ENCODE measurements around the gene MYH15. TPM values are rescaled to one million over a fixed set of nuclear protein-coding genes. Genes with fewer than 3 reads are reported as not detected.

MYH15 gene
- polyA plus RNA-seq, 4 donors: 0.27 to 0.48 (median 0.35) TPM; not detected in 1

DNA sequence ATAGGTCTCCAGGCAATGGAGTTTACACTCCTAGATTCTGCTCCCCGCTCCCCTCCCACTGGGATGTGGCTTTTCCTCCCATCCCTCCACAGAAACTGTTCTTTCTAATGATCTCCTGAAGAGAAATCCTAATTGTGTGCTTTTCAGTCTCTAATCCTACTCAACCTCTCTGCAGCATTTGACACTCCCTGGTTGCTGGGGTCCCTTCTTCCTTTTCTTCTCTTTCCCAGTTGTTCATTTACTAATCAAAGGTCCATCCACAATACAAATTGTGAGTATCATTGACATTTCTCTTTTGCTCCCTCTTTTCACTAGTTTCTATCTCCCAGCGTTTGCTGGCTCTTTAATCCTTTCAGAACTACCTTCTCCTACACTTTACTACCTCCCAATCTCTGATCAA lies 6.5 kb upstream of the MYH15 start:
- FAIRE-seq (no peak), DNase-seq (no peak)
- H3K27me3 ChIP-seq (ENCODE audit: control insufficient read depth in 3 of 3, insufficient read depth in 3 of 3, low read length in 3 of 3): no peaks in the 10 kb centered on the region
- no peaks in the 10 kb centered on the region for H3K9me3 ChIP-seq (ENCODE audit: control insufficient read depth in 2 of 2, insufficient read depth in 1 of 2, low read depth in 1 of 2, low read length in 1 of 2)
- H3K27ac ChIP-seq (ENCODE audit: low read depth in 1 of 3, low read length in 2 of 3): no peak overlapping the region
- 82 to 88% (median 84%) methylated on average over 2 of the region's 2 CpGs for WGBS, 3 donors
- H3K36me3 ChIP-seq (ENCODE audit: control insufficient read depth in 3 of 3, insufficient read depth in 2 of 3, low read depth in 1 of 3, low read length in 3 of 3): no peaks in the 10 kb centered on the region
- H3K4me1 ChIP-seq (ENCODE audit: control insufficient read depth in 3 of 3, insufficient read depth in 2 of 3, low read depth in 1 of 3, low read length in 2 of 3): no peaks in the 10 kb centered on the region
- no peak overlapping the region for H3K4me3 ChIP-seq (ENCODE audit: low read depth in 1 of 3, low read length in 3 of 3)

- DNase-seq (no peak), FAIRE-seq (no peak)
- H3K36me3 ChIP-seq (ENCODE audit: control insufficient read depth in 3 of 3, insufficient read depth in 2 of 3, low read depth in 1 of 3, low read length in 3 of 3): no peaks in the 10 kb centered on the region
- H3K27ac ChIP-seq (ENCODE audit: low read depth in 1 of 3, low read length in 2 of 3): no peak overlapping the region
- H3K9me3 ChIP-seq (ENCODE audit: control insufficient read depth in 2 of 2, insufficient read depth in 1 of 2, low read depth in 1 of 2, low read length in 1 of 2): no peaks in the 10 kb centered on the region
- WGBS, 3 donors: 65 to 73% (median 70%) methylated on average over 3 of the region's 3 CpGs
- H3K4me1 ChIP-seq (ENCODE audit: control insufficient read depth in 3 of 3, insufficient read depth in 2 of 3, low read depth in 1 of 3, low read length in 2 of 3): no peaks in the 10 kb centered on the region
- H3K4me3 ChIP-seq (ENCODE audit: low read depth in 1 of 3, low read length in 3 of 3): no peak overlapping the region
- no peaks in the 10 kb centered on the region for H3K27me3 ChIP-seq (ENCODE audit: control insufficient read depth in 3 of 3, insufficient read depth in 3 of 3, low read length in 3 of 3)
Measured at GRCh38 chr3:108513961-108514360, 3.6 kb upstream of the MYH15 start.

GRCh38 chr3:108512671-108513070 lies 2.3 kb upstream of the MYH15 start:
- Histone ChIP-seq H3K4me3 (ENCODE audit: low read depth in 1 of 3, low read length in 3 of 3) (no peak overlapping the region), H3K9me3 (ENCODE audit: control insufficient read depth in 2 of 2, insufficient read depth in 1 of 2, low read depth in 1 of 2, low read length in 1 of 2) (no peaks in the 10 kb centered on the region), H3K36me3 (ENCODE audit: control insufficient read depth in 3 of 3, insufficient read depth in 2 of 3, low read depth in 1 of 3, low read length in 3 of 3) (no peaks in the 10 kb centered on the region), H3K27me3 (ENCODE audit: control insufficient read depth in 3 of 3, insufficient read depth in 3 of 3, low read length in 3 of 3) (no peaks in the 10 kb centered on the region), H3K27ac (ENCODE audit: low read depth in 1 of 3, low read length in 2 of 3) (no peak overlapping the region), H3K4me1 (ENCODE audit: control insufficient read depth in 3 of 3, insufficient read depth in 2 of 3, low read depth in 1 of 3, low read length in 2 of 3) (no peaks in the 10 kb centered on the region)
- WGBS, 3 donors: 60 to 68% (median 60%) methylated on average over 2 of the region's 2 CpGs
- no peak for FAIRE-seq
- no peak for DNase-seq

DNA sequence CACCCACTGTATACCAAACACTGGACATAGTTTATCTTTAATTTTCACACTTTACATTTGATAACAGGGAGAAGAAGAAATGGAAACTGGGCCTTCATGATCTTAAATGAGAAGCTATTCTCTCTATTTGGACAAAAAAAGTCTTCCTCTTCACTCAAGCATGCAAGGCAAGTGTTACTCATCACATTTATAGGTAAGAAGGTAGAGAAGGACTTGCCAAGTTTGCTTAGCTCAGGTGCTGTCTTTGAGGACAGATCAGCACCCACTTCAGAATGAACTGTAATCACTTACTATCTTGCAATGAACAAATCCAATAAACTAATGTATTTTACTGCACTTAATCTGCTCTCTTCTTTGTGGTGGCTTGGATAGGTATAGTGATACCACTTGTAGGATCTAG lies 1.1 kb upstream of the MYH15 start:
- Histone ChIP-seq H3K4me3 (ENCODE audit: low read depth in 1 of 3, low read length in 3 of 3) (no peak overlapping the region), H3K36me3 (ENCODE audit: control insufficient read depth in 3 of 3, insufficient read depth in 2 of 3, low read depth in 1 of 3, low read length in 3 of 3) (no peaks in the 10 kb centered on the region), H3K4me1 (ENCODE audit: control insufficient read depth in 3 of 3, insufficient read depth in 2 of 3, low read depth in 1 of 3, low read length in 2 of 3) (no peaks in the 10 kb centered on the region), H3K27ac (ENCODE audit: low read depth in 1 of 3, low read length in 2 of 3) (no peak overlapping the region), H3K27me3 (ENCODE audit: control insufficient read depth in 3 of 3, insufficient read depth in 3 of 3, low read length in 3 of 3) (no peaks in the 10 kb centered on the region), H3K9me3 (ENCODE audit: control insufficient read depth in 2 of 2, insufficient read depth in 1 of 2, low read depth in 1 of 2, low read length in 1 of 2) (no peaks in the 10 kb centered on the region)
- FAIRE-seq (no peak), DNase-seq (no peak)

- no peak for FAIRE-seq
- no peaks in the 10 kb centered on the region for H3K4me1 ChIP-seq (ENCODE audit: control insufficient read depth in 3 of 3, insufficient read depth in 2 of 3, low read depth in 1 of 3, low read length in 2 of 3)
- H3K4me3 ChIP-seq (ENCODE audit: low read depth in 1 of 3, low read length in 3 of 3): no peak overlapping the region
- no peaks in the 10 kb centered on the region for H3K9me3 ChIP-seq (ENCODE audit: control insufficient read depth in 2 of 2, insufficient read depth in 1 of 2, low read depth in 1 of 2, low read length in 1 of 2)
- H3K27me3 ChIP-seq (ENCODE audit: control insufficient read depth in 3 of 3, insufficient read depth in 3 of 3, low read length in 3 of 3): no peaks in the 10 kb centered on the region
- H3K27ac ChIP-seq (ENCODE audit: low read depth in 1 of 3, low read length in 2 of 3): no peak overlapping the region
- 95 to 98% (median 97%) methylated on average over 4 of the region's 4 CpGs for WGBS, 3 donors
- H3K36me3 ChIP-seq (ENCODE audit: control insufficient read depth in 3 of 3, insufficient read depth in 2 of 3, low read depth in 1 of 3, low read length in 3 of 3): no peaks in the 10 kb centered on the region
- DNase-seq: no peak
Measured at GRCh38 chr3:108511055-108511454, 659 bp upstream of the MYH15 start.

DNA sequence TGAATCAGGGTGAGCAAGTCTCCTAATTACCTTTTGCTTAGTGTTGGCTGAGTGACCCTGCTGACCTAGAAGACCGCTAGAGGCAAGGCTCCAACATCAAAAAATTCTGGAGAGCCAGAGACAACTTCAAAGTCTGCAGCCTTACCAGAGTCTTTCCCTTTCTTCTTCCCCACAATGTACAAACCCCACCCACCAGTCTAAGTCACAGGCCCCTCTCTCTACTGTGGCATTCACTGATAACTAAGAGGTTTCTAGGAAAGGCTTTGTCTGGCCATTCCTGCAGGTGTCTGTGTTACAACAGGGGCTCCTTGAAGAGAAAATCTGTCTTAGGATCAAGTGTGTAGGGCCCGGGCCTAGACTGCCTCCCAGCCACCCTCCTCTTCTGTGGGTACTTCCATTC lies 525 bp downstream of the MYH15 start:
- WGBS, 3 donors: 82 to 93% (median 83%) methylated on average over 2 of the region's 2 CpGs
- no peak overlapping the region for H3K27ac ChIP-seq (ENCODE audit: low read depth in 1 of 3, low read length in 2 of 3)
- H3K4me1 ChIP-seq (ENCODE audit: control insufficient read depth in 3 of 3, insufficient read depth in 2 of 3, low read depth in 1 of 3, low read length in 2 of 3): no peaks in the 10 kb centered on the region
- no peak overlapping the region for H3K4me3 ChIP-seq (ENCODE audit: low read depth in 1 of 3, low read length in 3 of 3)
- no peaks in the 10 kb centered on the region for H3K36me3 ChIP-seq (ENCODE audit: control insufficient read depth in 3 of 3, insufficient read depth in 2 of 3, low read depth in 1 of 3, low read length in 3 of 3)
- H3K9me3 ChIP-seq (ENCODE audit: control insufficient read depth in 2 of 2, insufficient read depth in 1 of 2, low read depth in 1 of 2, low read length in 1 of 2): no peaks in the 10 kb centered on the region
- FAIRE-seq (no peak), DNase-seq (no peak)
- no peaks in the 10 kb centered on the region for H3K27me3 ChIP-seq (ENCODE audit: control insufficient read depth in 3 of 3, insufficient read depth in 3 of 3, low read length in 3 of 3)

GRCh38 chr3:108509263-108509662 lies 1.1 kb downstream of the MYH15 start:
- H3K4me3 ChIP-seq (ENCODE audit: low read depth in 1 of 3, low read length in 3 of 3): no peak overlapping the region
- no peaks in the 10 kb centered on the region for H3K4me1 ChIP-seq (ENCODE audit: control insufficient read depth in 3 of 3, insufficient read depth in 2 of 3, low read depth in 1 of 3, low read length in 2 of 3)
- FAIRE-seq (no peak), DNase-seq (no peak)
- WGBS, 3 donors: 71 to 79% (median 73%) methylated on average over 3 of the region's 3 CpGs
- H3K27me3 ChIP-seq (ENCODE audit: control insufficient read depth in 3 of 3, insufficient read depth in 3 of 3, low read length in 3 of 3): no peaks in the 10 kb centered on the region
- no peaks in the 10 kb centered on the region for H3K36me3 ChIP-seq (ENCODE audit: control insufficient read depth in 3 of 3, insufficient read depth in 2 of 3, low read depth in 1 of 3, low read length in 3 of 3)
- no peaks in the 10 kb centered on the region for H3K9me3 ChIP-seq (ENCODE audit: control insufficient read depth in 2 of 2, insufficient read depth in 1 of 2, low read depth in 1 of 2, low read length in 1 of 2)
- H3K27ac ChIP-seq (ENCODE audit: low read depth in 1 of 3, low read length in 2 of 3): no peak overlapping the region

DNA sequence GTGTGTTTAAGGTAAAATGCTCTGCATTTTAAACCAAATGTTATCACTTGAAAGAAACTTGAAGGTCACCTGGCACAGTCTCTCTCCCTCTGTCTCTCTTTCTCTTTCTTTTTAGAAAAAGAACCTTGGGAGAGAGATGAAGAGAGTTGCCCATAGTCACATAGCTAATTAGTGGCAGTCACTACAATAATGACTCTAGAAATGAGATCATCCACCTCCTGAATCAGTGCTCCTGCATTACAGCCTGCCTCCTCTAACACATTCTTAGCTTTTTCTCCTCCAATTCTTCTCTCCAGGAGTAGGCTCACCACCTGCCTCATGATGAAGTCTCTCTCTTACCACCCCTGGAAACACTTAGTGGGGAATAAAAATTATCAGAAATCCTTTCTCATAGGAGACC lies 2.5 kb downstream of the MYH15 start:
- no peak overlapping the region for H3K27ac ChIP-seq (ENCODE audit: low read depth in 1 of 3, low read length in 2 of 3)
- no peaks in the 10 kb centered on the region for H3K4me1 ChIP-seq (ENCODE audit: control insufficient read depth in 3 of 3, insufficient read depth in 2 of 3, low read depth in 1 of 3, low read length in 2 of 3)
- no peak overlapping the region for H3K4me3 ChIP-seq (ENCODE audit: low read depth in 1 of 3, low read length in 3 of 3)
- DNase-seq (no peak), FAIRE-seq (no peak)
- H3K36me3 ChIP-seq (ENCODE audit: control insufficient read depth in 3 of 3, insufficient read depth in 2 of 3, low read depth in 1 of 3, low read length in 3 of 3): no peaks in the 10 kb centered on the region
- H3K27me3 ChIP-seq (ENCODE audit: control insufficient read depth in 3 of 3, insufficient read depth in 3 of 3, low read length in 3 of 3): no peaks in the 10 kb centered on the region
- no peaks in the 10 kb centered on the region for H3K9me3 ChIP-seq (ENCODE audit: control insufficient read depth in 2 of 2, insufficient read depth in 1 of 2, low read depth in 1 of 2, low read length in 1 of 2)

- Histone ChIP-seq H3K27me3 (ENCODE audit: control insufficient read depth in 3 of 3, insufficient read depth in 3 of 3, low read length in 3 of 3) (no peaks in the 10 kb centered on the region), H3K36me3 (ENCODE audit: control insufficient read depth in 3 of 3, insufficient read depth in 2 of 3, low read depth in 1 of 3, low read length in 3 of 3) (no peaks in the 10 kb centered on the region), H3K4me1 (ENCODE audit: control insufficient read depth in 3 of 3, insufficient read depth in 2 of 3, low read depth in 1 of 3, low read length in 2 of 3) (no peaks in the 10 kb centered on the region), H3K27ac (ENCODE audit: low read depth in 1 of 3, low read length in 2 of 3) (no peak overlapping the region), H3K9me3 (ENCODE audit: control insufficient read depth in 2 of 2, insufficient read depth in 1 of 2, low read depth in 1 of 2, low read length in 1 of 2) (no peaks in the 10 kb centered on the region), H3K4me3 (ENCODE audit: low read depth in 1 of 3, low read length in 3 of 3) (no peak overlapping the region)
- WGBS, 3 donors: 83 to 91% (median 91%) methylated on average over 1 of the region's 1 CpG
- FAIRE-seq (no peak), DNase-seq (no peak)
Measured at GRCh38 chr3:108505811-108506210, 4.6 kb downstream of the MYH15 start.
